H1 (cell line): ENCODE measurements around the gene PES1.
A peak's percentile ranks its signal among the peaks of the same experiment; 100 is the strongest.

Source experiments
- BRCA1 ChIP-seq: IDR thresholded peaks from 2 replicates; pipeline ENCODE4 v1.6.1; 2012; ENCODE audit warnings: low read depth, low read length, improper control_type of control experiment
- CREB1 ChIP-seq: IDR thresholded peaks from 2 replicates; pipeline ENCODE4 v1.6.1; 2012; ENCODE audit warnings: inconsistent platforms
- CTCF ChIP-seq, 3 experiments: IDR thresholded peaks; 1 replicate in 2 of 3; 2 replicates in 1 of 3; pipeline versions ENCODE4 v1.5.1 to v1.6.1; 2011; ENCODE audit warnings: low read length in 3 of 3, mild to moderate bottlenecking in 3 of 3, inconsistent platforms in 2 of 3, low read depth in 1 of 3, moderate library complexity in 1 of 3; ENCODE audit not compliant: insufficient read depth in 1 of 3; ENCODE audit errors: control extremely low read depth in 1 of 3
- EP300 ChIP-seq, 2 experiments: IDR thresholded peaks; 1 replicate in 1 of 2; 2 replicates in 1 of 2; pipeline ENCODE4 v1.6.1; 2011 to 2012; ENCODE audit warnings: low read depth in 2 of 2, low read length in 2 of 2, mild to moderate bottlenecking in 2 of 2, borderline replicate concordance in 1 of 2, inconsistent platforms in 1 of 2, moderate library complexity in 1 of 2
- EZH2 ChIP-seq: fragments of 200-600 bp; sonication (generic); IDR thresholded peaks from 2 replicates; pipeline ENCODE4 v1.7.1; 2012; ENCODE audit warnings: low read depth, mild to moderate bottlenecking, moderate library complexity, low read length, inconsistent platforms; ENCODE audit not compliant: severe bottlenecking
- GTF2F1 ChIP-seq: IDR thresholded peaks from 2 replicates; pipeline ENCODE4 v1.6.1; 2012; ENCODE audit warnings: low read depth, low read length, improper control_type of control experiment, borderline replicate concordance
- JUN ChIP-seq: IDR thresholded peaks from 2 replicates; pipeline ENCODE4 v1.6.1; 2011; ENCODE audit warnings: low read depth, mild to moderate bottlenecking, improper control_type of control experiment, low read length
- MAX ChIP-seq: IDR thresholded peaks from 2 replicates; pipeline ENCODE4 v1.6.1; 2012; ENCODE audit warnings: inconsistent platforms
- PHF8 ChIP-seq: fragments of 200-600 bp; sonication (generic); conservative IDR thresholded peaks from 2 replicates; pipeline ENCODE4 v1.7.1; 2012; ENCODE audit warnings: low read depth, mild to moderate bottlenecking, inconsistent platforms, low read length, moderate library complexity
- POLR2A ChIP-seq, 2 experiments: IDR thresholded peaks; 1 replicate in 1 of 2; 2 replicates in 1 of 2; pipeline ENCODE4 v1.6.1; 2011; ENCODE audit warnings: low read depth in 2 of 2, low read length in 2 of 2, mild to moderate bottlenecking in 2 of 2; ENCODE audit errors: control extremely low read depth in 1 of 2
- SIN3A ChIP-seq, 2 experiments: IDR thresholded peaks in 1 of 2; conservative IDR thresholded peaks in 1 of 2; 2 replicates each; pipeline ENCODE4 v1.6.1; 2011 to 2012; ENCODE audit warnings: low read length in 2 of 2, improper control_type of control experiment in 1 of 2, low read depth in 1 of 2, mild to moderate bottlenecking in 1 of 2
- SRF ChIP-seq: IDR thresholded peaks from 2 replicates; pipeline ENCODE4 v1.6.1; 2011; ENCODE audit warnings: mild to moderate bottlenecking, low read depth, low read length, moderate library complexity
- ZNF274 ChIP-seq: IDR thresholded peaks from 2 replicates; pipeline ENCODE4 v1.7.0; 2012; ENCODE audit warnings: low read length, borderline replicate concordance; ENCODE audit errors: extremely low read depth

- TF ChIP-seq EP300 (IDR thresholded peaks at IDR 0.05; ENCODE audit: borderline replicate concordance in 1 of 2, low read depth in 2 of 2, low read length in 2 of 2): no peak
- TF ChIP-seq CREB1: 0 out of 2 replicates have a peak, but pooled peaks have one; percentile 38
- TF ChIP-seq ZNF274: no peak
- peak; percentile 92 to 98 (median 96) for TF ChIP-seq CTCF (IDR thresholded peaks at IDR 0.05; ENCODE audit: control extremely low read depth in 1 of 3, insufficient read depth in 1 of 3, low read depth in 1 of 3, low read length in 3 of 3)
- TF ChIP-seq GTF2F1: no peak
- no peak for TF ChIP-seq EZH2
- TF ChIP-seq POLR2A (IDR thresholded peaks at IDR 0.05; ENCODE audit: control extremely low read depth in 1 of 2, low read depth in 2 of 2, low read length in 2 of 2): no peak
- no peak for TF ChIP-seq JUN
- TF ChIP-seq MAX: 0 out of 2 replicates have a peak, but pooled peaks have one; percentile 48
- no peak; the same call in 1 of the 2 replicates for TF ChIP-seq BRCA1
- no peak for TF ChIP-seq PHF8
- TF ChIP-seq SIN3A (conservative IDR thresholded peaks at IDR 0.05 in 1 of 2, IDR thresholded peaks at IDR 0.05 in 1 of 2; ENCODE audit: low read depth in 1 of 2, low read length in 2 of 2): peak; percentile 72 to 94; a peak in 2 of 4 replicates
- no peak for TF ChIP-seq SRF
Measured at GRCh38 chr22:30634471-30635233, 42.9 kb upstream of the PES1 start.
